Pancreas (tissue), 10 donors: ENCODE data around the gene FAM53C. TPM values are rescaled to one million over a fixed set of nuclear protein-coding genes. Genes with fewer than 3 reads are reported as not detected.

Experiments used
- ATAC-seq, 4 donors: fragments of 200-7000 bp; cut with Tn5 transposase; one replicate each; pipeline versions ENCODE4 v1.8.0 to v1.9.1; 2020; ENCODE audit warnings: mild to moderate bottlenecking in 4 of 4, moderate library complexity in 4 of 4
- DNase-seq, 6 donors: peaks; one replicate each; pipeline ENCODE4 v3.0.0-alpha.2; 2020
- FAIRE-seq: peaks from 2 replicates; lab custom pipeline; 2012; peaks lifted over from hg19 to GRCh38; lab: Jason Lieb, UNC
- H3K27ac ChIP-seq, 4 donors: fragments of 200-600 bp; sonication (generic); 1 replicate in 3 of 4; 2 replicates in 1 of 4; pipeline versions ENCODE4 v1.5.0 to v1.8.0; 2020
- H3K27me3 ChIP-seq, 4 donors: fragments of 200-600 bp; one replicate each; pipeline ENCODE4 v1.8.0; 2021
- H3K36me3 ChIP-seq, 3 donors: fragments of 200-600 bp; sonication (generic) in 1 of 3; one replicate each; pipeline versions ENCODE4 v1.5.0 to v1.8.0; 2020 to 2021
- H3K4me1 ChIP-seq, 3 donors: fragments of 200-600 bp; one replicate each; pipeline ENCODE4 v1.8.0; 2021
- H3K4me3 ChIP-seq, 4 donors: fragments of 200-600 bp; sonication (generic) in 2 of 4; one replicate each; pipeline versions ENCODE4 v1.5.0 to v1.8.0; 2020 to 2021
- H3K9me3 ChIP-seq, 4 donors: fragments of 200-600 bp; one replicate each; pipeline ENCODE4 v1.8.0; 2021
- WGBS, 2 donors: extraction: QIAGEN DNeasy Blood & Tissue Kit; methylation state at CpG; one replicate each; pipeline ENCODE4 v1.1.7; 2013; 5-methylcytosine and 5-hydroxymethylcytosine counted together
- intact Hi-C, 3 donors: fragments of 100-400 bp; cut with DNase I; formaldehyde crosslinking; loops; one replicate each; pipeline versions ENCODE4 v1.11.1 to v1.14.2; 2022
- polyA plus RNA-seq, 2 donors: library from polyadenylated mRNA; stranded (reverse); fragments of 200-250 nt; gene quantifications; one replicate each; pipeline ENCODE4 v1.2.3, GENCODE V29; 2013
- total RNA-seq, 6 donors: library from RNA; stranded (reverse); fragmentation: NEBNext Ultra II Directional in 4 of 6; extraction: Animal tissue kit (Norgen Biotek cat#: 25700) in 4 of 6; gene quantifications; one replicate each; pipeline versions ENCODE4 v1.2.1 to v1.2.4, GENCODE V29; 2021 to 2023
- TF ChIP-seq, protein P1 (sequence below), 4 donors: fragments of 200-600 bp; sonication (generic) in 3 of 4; IDR thresholded peaks; one replicate each; pipeline versions ENCODE4 v1.5.0 to v1.8.0; 2021; ENCODE audit warnings: antibody characterized with exemption in 4 of 4
- donor health status: healthy with polysubstance abuse.
- donor health status: DM: no; HTN: no; CAD: no; lungs with moderate emphysema.
- donor health status: DM: no; HTN: no; CAD: no.
- donor health status: control.
- donor health status: control.
- donor health status: Bipolar disorder and iron deficiency.
- donor health status: DM: yes; HTN: yes; CAD: no.
- donor health status: DM: no; HTN: no; CAD: no.
- donor health status: DM: no; HTN: no; CAD: no.
- donor health status: DM: yes; HTN: yes; CAD: no.

FAM53C gene
- total and polyA plus RNA-seq, 8 donors: 13.0 to 18.9 (median 16.3) TPM

DNA sequence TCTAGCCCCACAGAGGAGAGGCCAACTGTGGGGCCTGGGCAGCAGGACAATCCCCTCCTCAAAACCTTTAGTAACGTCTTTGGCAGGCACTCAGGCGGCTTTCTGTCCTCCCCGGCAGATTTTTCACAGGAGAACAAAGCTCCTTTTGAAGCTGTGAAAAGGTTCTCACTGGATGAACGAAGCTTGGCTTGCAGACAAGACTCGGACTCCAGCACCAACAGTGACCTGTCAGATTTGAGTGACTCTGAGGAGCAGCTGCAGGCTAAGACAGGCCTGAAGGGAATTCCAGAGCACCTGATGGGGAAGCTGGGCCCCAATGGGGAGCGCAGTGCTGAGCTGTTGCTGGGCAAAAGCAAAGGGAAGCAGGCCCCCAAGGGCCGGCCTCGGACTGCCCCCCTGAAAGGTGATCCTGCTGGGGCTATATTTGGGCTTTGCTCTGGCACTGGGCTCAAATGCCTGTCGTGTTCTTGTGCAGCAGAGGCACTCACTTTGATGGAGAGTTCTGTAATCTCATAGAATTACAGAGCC lies 53.9 kb downstream of the FAM53C start:
- ATAC-seq: no peak
- intact Hi-C loops: no loop called here
- peaks cover 2 to 36% (median 4%) of the 10 kb centered on the region in 3 donors for H3K36me3 ChIP-seq
- H3K9me3 ChIP-seq: no peaks in the 10 kb centered on the region
- H3K27ac ChIP-seq: no peak overlapping the region
- DNase-seq: no peak
- no peaks in the 10 kb centered on the region for H3K27me3 ChIP-seq
- 74 to 82% methylated on average over 9 of the region's 9 CpGs for WGBS, 2 donors
- H3K4me1 ChIP-seq: no peaks in the 10 kb centered on the region
- FAIRE-seq: no peak
- H3K4me3 ChIP-seq: no peak overlapping the region
- TF ChIP-seq, protein P1, sequence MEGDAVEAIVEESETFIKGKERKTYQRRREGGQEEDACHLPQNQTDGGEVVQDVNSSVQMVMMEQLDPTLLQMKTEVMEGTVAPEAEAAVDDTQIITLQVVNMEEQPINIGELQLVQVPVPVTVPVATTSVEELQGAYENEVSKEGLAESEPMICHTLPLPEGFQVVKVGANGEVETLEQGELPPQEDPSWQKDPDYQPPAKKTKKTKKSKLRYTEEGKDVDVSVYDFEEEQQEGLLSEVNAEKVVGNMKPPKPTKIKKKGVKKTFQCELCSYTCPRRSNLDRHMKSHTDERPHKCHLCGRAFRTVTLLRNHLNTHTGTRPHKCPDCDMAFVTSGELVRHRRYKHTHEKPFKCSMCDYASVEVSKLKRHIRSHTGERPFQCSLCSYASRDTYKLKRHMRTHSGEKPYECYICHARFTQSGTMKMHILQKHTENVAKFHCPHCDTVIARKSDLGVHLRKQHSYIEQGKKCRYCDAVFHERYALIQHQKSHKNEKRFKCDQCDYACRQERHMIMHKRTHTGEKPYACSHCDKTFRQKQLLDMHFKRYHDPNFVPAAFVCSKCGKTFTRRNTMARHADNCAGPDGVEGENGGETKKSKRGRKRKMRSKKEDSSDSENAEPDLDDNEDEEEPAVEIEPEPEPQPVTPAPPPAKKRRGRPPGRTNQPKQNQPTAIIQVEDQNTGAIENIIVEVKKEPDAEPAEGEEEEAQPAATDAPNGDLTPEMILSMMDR (IDR thresholded peaks at IDR 0.05): no peak

Other genes with a start within 250 kb of the FAM53C start
- gene NME5, start 198.8 kb upstream of the FAM53C start, total RNA-seq: 1 to 10 TPM; 1.8 to 4.3 (median 2.5) TPM
- gene NME5, start 198.8 kb upstream of the FAM53C start, polyA plus RNA-seq: 1 to 10 TPM; 5.6 to 9.2 TPM
- 10 to 100 TPM; 18.1 to 42.1 (median 29.4) TPM for gene BRD8, start 159.6 kb upstream of the FAM53C start, total RNA-seq
- gene BRD8, start 159.6 kb upstream of the FAM53C start, polyA plus RNA-seq: 10 to 100 TPM; 49.7 to 69.7 TPM
- gene KIF20A, start 159.2 kb upstream of the FAM53C start, total RNA-seq: 1 to 10 TPM in 1 of 6 donors, under 1 TPM in 4, not detected in 1; 0.25 to 1.0 (median 0.32) TPM
- under 1 TPM; 0.05 to 0.19 TPM for gene KIF20A, start 159.2 kb upstream of the FAM53C start, polyA plus RNA-seq
- gene CDC23, start 124.9 kb upstream of the FAM53C start, total RNA-seq: 10 to 100 TPM in 1 of 6 donors, 1 to 10 TPM in 5; 5.2 to 12.1 (median 8.1) TPM
- 10 to 100 TPM in 1 of 2 donors, 1 to 10 TPM in 1; 4.8 to 10.5 TPM for gene CDC23, start 124.9 kb upstream of the FAM53C start, polyA plus RNA-seq
- gene GFRA3, start 63.6 kb upstream of the FAM53C start, total RNA-seq: 1 to 10 TPM; 1.0 to 2.6 (median 1.3) TPM
- gene GFRA3, start 63.6 kb upstream of the FAM53C start, polyA plus RNA-seq: under 1 TPM; 0.47 to 0.57 TPM
- gene CDC25C, start 6.5 kb upstream of the FAM53C start, total RNA-seq: under 1 TPM in 3 of 6 donors, not detected in 3; 0.09 to 0.19 (median 0.17) TPM
- gene CDC25C, start 6.5 kb upstream of the FAM53C start, polyA plus RNA-seq: under 1 TPM in 1 of 2 donors, not detected in 1; 0.09 TPM
- 10 to 100 TPM; 17.9 to 38.3 (median 25.3) TPM for gene KDM3B, start 14.4 kb downstream of the FAM53C start, total RNA-seq
- gene KDM3B, start 14.4 kb downstream of the FAM53C start, polyA plus RNA-seq: 10 to 100 TPM; 14.3 to 24.8 TPM
- gene REEP2, start 100.8 kb downstream of the FAM53C start, total RNA-seq: 1 to 10 TPM in 3 of 6 donors, under 1 TPM in 3; 0.41 to 3.3 (median 1.3) TPM
- 10 to 100 TPM; 12.4 to 22.6 TPM for gene REEP2, start 100.8 kb downstream of the FAM53C start, polyA plus RNA-seq
- 10 to 100 TPM; 16.4 to 33.0 (median 26.9) TPM for gene EGR1, start 127.2 kb downstream of the FAM53C start, total RNA-seq
- 100 to 1,000 TPM in 1 of 2 donors, 10 to 100 TPM in 1; 41.0 to 120 TPM for gene EGR1, start 127.2 kb downstream of the FAM53C start, polyA plus RNA-seq
- gene ETF1, start 205.0 kb downstream of the FAM53C start, total RNA-seq: 10 to 100 TPM; 29.9 to 54.0 (median 36.4) TPM
- 10 to 100 TPM; 14.7 to 30.5 TPM for gene ETF1, start 205.0 kb downstream of the FAM53C start, polyA plus RNA-seq
- gene HSPA9, start 237.1 kb downstream of the FAM53C start, total RNA-seq: 100 to 1,000 TPM in 2 of 6 donors, 10 to 100 TPM in 4; 60.2 to 177 (median 93.4) TPM
- gene HSPA9, start 237.1 kb downstream of the FAM53C start, polyA plus RNA-seq: 10 to 100 TPM; 33.9 to 76.4 TPM